ENCODE results near the gene SYCE3. TPM values are rescaled to one million over a fixed set of nuclear protein-coding genes. Genes with fewer than 3 reads are reported as not detected.
"Not testable (repeated sequence)": the region's sequence is repeated elsewhere in the genome, so short reads cannot be mapped to it uniquely, and the experiment has no call there.

The SYCE3 gene
- total RNA-seq, 1 donor from 2014 or later = not detected

DNA sequence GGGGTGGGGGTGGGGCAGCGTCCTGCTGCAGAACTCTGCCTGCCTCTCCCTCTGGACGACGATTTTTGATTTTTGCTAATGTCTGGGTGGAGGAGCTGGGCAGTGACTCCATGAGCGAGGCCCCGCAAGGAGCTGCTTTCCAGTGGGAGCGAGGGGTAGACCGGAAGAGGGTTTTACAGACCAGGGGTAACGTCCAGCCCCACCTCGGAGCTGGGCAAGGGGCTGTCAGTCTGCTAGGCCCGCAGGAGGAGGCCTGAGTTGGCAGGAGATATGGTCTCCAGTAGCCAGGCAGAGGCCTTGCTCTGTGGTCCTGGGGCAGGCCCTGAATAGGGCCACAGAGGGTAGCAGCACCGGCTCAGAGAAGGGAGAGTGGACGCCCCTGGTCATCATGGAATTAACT, 46.9 kb upstream of the SYCE3 start:
- Mint-ChIP-seq H3K4me1 (ENCODE audit: low read depth) (no peaks in the 10 kb centered on the region), H3K4me3 (ENCODE audit: low read depth) (no peak overlapping the region), H3K27me3 (peaks cover 62% of the 10 kb centered on the region), H3K27ac (no peak overlapping the region), H3K36me3 (ENCODE audit: insufficient read depth) (no peaks in the 10 kb centered on the region), H3K9me3 (ENCODE audit: low read depth) (no peaks in the 10 kb centered on the region)
- TF ChIP-seq, protein P1, sequence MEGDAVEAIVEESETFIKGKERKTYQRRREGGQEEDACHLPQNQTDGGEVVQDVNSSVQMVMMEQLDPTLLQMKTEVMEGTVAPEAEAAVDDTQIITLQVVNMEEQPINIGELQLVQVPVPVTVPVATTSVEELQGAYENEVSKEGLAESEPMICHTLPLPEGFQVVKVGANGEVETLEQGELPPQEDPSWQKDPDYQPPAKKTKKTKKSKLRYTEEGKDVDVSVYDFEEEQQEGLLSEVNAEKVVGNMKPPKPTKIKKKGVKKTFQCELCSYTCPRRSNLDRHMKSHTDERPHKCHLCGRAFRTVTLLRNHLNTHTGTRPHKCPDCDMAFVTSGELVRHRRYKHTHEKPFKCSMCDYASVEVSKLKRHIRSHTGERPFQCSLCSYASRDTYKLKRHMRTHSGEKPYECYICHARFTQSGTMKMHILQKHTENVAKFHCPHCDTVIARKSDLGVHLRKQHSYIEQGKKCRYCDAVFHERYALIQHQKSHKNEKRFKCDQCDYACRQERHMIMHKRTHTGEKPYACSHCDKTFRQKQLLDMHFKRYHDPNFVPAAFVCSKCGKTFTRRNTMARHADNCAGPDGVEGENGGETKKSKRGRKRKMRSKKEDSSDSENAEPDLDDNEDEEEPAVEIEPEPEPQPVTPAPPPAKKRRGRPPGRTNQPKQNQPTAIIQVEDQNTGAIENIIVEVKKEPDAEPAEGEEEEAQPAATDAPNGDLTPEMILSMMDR (IDR thresholded peaks at IDR 0.05; ENCODE audit: unreplicated experiment) = no peak
- no peak for DNase-seq (ENCODE audit: low spot score, unreplicated experiment)

DNA sequence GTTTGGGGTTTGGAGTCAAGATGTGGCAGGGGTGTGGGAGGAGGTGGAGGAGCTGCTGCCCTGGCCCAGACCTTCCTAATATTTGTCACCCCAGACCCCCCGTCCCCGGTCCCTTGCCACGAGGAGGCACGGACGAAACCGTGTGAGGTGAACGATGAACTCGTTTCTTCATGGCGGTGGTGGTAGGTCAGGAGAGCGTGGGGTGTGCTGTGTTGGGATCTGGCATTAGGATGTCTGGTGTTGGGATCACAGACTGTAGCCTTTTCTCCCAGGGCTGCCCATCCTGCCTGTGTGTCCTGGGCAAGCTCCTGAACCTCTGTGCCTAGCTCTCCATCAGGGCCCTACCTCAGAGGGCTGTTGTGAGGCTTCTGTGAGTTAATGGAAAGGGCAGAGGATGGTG, 46.3 kb upstream of the SYCE3 start:
- TF ChIP-seq, protein P1 (IDR thresholded peaks at IDR 0.05; ENCODE audit: unreplicated experiment) = no peak
- peaks cover 59% of the 10 kb centered on the region for H3K27me3 Mint-ChIP-seq

DNA sequence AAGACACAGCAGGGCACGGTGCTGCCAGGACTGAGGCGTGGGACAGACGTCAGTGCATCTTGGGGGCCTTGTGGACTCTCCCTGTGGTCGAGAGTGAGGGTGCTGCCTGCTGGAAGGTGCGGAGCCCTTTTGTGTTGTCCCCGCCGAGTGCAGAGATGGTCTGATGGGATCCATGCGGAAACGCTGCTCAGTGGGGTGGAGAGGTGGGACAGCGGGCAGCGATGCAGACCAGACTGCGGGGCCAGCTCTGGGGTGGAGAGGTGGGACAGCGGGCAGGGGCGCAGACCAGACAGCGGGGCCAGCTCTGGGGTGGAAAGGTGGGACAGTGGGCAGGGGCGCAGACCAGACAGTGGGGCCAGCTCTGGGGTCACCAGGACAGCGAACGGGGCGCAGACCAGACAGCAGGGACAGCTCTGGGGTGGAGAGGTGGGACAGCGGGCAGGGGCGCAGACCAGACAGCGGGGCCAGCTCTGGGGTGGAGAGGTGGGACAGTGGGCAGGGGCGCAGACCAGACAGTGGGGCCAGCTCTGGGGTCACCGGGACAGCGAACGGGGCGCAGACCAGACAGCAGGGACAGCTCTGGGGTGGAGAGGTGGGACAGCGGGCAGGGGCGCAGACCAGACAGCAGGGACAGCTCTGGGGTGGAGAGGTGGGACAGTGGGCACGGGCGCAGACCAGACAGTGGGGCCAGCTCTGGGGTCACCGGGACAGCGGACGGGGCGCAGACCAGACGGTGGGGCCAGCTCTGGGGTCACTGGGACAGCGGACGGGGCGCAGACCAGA, 45.5 kb upstream of the SYCE3 start:
- H3K4me3 Mint-ChIP-seq (ENCODE audit: low read depth); H3K4me1 Mint-ChIP-seq (ENCODE audit: low read depth); H3K36me3 Mint-ChIP-seq (ENCODE audit: insufficient read depth); DNase-seq (ENCODE audit: low spot score, unreplicated experiment); H3K27ac Mint-ChIP-seq; H3K9me3 Mint-ChIP-seq (ENCODE audit: low read depth): not testable (repeated sequence)
- peaks cover 52% of the 10 kb centered on the region for H3K27me3 Mint-ChIP-seq

More for the DNA sequence above, 46.3 kb upstream of the SYCE3 start:
- Mint-ChIP-seq H3K4me3 (ENCODE audit: low read depth) (no peak overlapping the region), H3K4me1 (ENCODE audit: low read depth) (no peaks in the 10 kb centered on the region), H3K36me3 (ENCODE audit: insufficient read depth) (no peaks in the 10 kb centered on the region), H3K27ac (no peak overlapping the region), H3K9me3 (ENCODE audit: low read depth) (no peaks in the 10 kb centered on the region)
- DNase-seq (ENCODE audit: low spot score, unreplicated experiment) = no peak

DNA sequence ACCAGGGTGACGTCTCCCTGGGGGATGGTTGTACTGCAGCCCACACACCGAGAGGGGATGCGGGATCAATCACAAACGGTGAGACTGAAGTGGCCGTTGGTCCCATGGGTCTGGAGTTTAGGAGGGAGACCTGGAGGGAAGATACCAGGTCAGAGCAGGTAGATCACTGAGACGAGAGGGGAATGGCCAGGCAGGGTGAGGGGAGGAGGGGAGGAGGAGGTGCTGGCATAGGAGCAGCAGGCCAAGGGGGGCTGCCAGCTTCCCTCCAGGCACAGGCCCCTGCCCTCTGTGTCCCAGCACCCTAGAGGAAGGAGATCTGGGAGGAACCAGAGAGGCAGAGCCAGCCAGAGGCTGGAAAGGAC, 44.9 kb upstream of the SYCE3 start:
- no peak overlapping the region for H3K4me3 Mint-ChIP-seq (ENCODE audit: low read depth)
- no peak for DNase-seq (ENCODE audit: low spot score, unreplicated experiment)
- no peaks in the 10 kb centered on the region for H3K36me3 Mint-ChIP-seq (ENCODE audit: insufficient read depth)
- H3K9me3 Mint-ChIP-seq (ENCODE audit: low read depth) = no peaks in the 10 kb centered on the region
- TF ChIP-seq, protein P1 (IDR thresholded peaks at IDR 0.05; ENCODE audit: unreplicated experiment) = no peak
- H3K27ac Mint-ChIP-seq = no peak overlapping the region
- peaks cover 53% of the 10 kb centered on the region for H3K27me3 Mint-ChIP-seq
- H3K4me1 Mint-ChIP-seq (ENCODE audit: low read depth) = no peaks in the 10 kb centered on the region

DNA sequence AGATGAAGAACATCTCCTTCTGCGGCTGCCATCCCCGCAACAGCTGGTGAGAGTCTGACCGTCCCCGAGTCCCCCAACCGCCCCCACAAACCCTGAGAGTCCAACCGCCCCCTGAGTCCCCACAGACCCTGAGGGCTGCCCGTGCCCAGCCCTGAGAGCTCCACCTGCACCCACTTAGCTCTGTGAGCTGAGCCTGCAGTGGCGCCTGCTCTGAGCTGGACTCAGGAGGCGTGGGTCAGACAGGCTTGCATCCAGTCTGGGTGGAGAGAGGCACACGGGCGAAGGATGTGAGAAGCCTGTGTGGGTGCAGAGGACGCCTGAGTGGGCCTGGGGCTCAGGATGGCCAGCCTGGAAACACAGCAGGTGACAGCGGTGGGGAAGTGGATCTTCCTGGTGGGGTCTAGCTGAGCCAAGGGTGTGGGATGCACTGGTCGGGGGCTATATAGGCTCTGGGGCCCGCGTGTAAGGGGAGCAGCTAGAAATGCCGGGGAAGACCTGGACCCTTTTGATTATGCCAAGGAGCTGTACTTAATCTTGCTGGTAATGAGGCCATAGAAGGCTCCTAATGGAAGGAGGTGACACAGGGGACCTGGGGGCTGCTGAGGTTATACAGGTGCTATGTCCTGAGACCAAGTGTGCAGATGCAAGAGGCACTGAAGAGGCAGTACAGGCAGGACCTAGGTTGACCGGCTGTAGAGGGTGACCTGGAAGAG, 44.4 kb upstream of the SYCE3 start:
- DNase-seq (ENCODE audit: low spot score, unreplicated experiment) = no peak
- H3K27ac Mint-ChIP-seq = no peak overlapping the region
- no peak overlapping the region for H3K4me3 Mint-ChIP-seq (ENCODE audit: low read depth)
- H3K4me1 Mint-ChIP-seq (ENCODE audit: low read depth) = no peaks in the 10 kb centered on the region
- H3K9me3 Mint-ChIP-seq (ENCODE audit: low read depth) = no peaks in the 10 kb centered on the region
- peaks cover 53% of the 10 kb centered on the region for H3K27me3 Mint-ChIP-seq
- TF ChIP-seq, protein P1 (IDR thresholded peaks at IDR 0.05; ENCODE audit: unreplicated experiment) = no peak
- no peaks in the 10 kb centered on the region for H3K36me3 Mint-ChIP-seq (ENCODE audit: insufficient read depth)

Data from progenitor cell of endocrine pancreas (in vitro differentiated cells).